Activated T-helper 17 cell treated with anti-CD3 and anti-CD28 coated beads, Interleukin-2, amount 50 U/mL, for 72 hours (primary cell): ENCODE data around the gene PHACTR2. TPM values are rescaled to one million over a fixed set of nuclear protein-coding genes. Genes with fewer than 3 reads are reported as not detected.
"Not testable (repeated sequence)": the region's sequence is repeated elsewhere in the genome, so short reads cannot be mapped to it uniquely, and the experiment has no call there.

Source experiments
- ATAC-seq: fragments of 150-1000 bp; cut with Tn5 transposase; replicated peaks from 2 replicates; pipeline ENCODE4 v1.10.0; 2021; ENCODE audit warnings: mild to moderate bottlenecking, moderate library complexity
- H3K27ac Mint-ChIP-seq: one replicate; pipeline ENCODE4 v1.8.0; 2022; ENCODE audit warnings: mixed read lengths
- H3K27me3 Mint-ChIP-seq: one replicate; pipeline ENCODE4 v1.8.0; 2022; ENCODE audit warnings: mixed read lengths
- H3K36me3 Mint-ChIP-seq: one replicate; pipeline ENCODE4 v1.8.0; 2022; ENCODE audit warnings: low read depth, mild to moderate bottlenecking, mixed read lengths
- H3K4me1 Mint-ChIP-seq: one replicate; pipeline ENCODE4 v1.8.0; 2022; ENCODE audit warnings: mixed read lengths
- H3K4me3 Mint-ChIP-seq: one replicate; pipeline ENCODE4 v1.8.0; 2022; ENCODE audit warnings: mild to moderate bottlenecking, mixed read lengths
- H3K9me3 Mint-ChIP-seq: one replicate; pipeline ENCODE4 v1.8.0; 2022; ENCODE audit warnings: mixed read lengths
- total RNA-seq, 2 donors: library from RNA; stranded (reverse); gene quantifications; one replicate each; pipeline ENCODE4 v1.2.3, GENCODE V29; 2022

The PHACTR2 gene
- total RNA-seq, 2 donors from 2014 or later = 32.5 to 33.7 TPM

GRCh38 chr6:143732536-143732935 is 54.8 kb downstream of the PHACTR2 start:
- H3K36me3 Mint-ChIP-seq = no peaks in the 10 kb centered on the region
- peak overlapping the region; percentile 31 for H3K27ac Mint-ChIP-seq
- no peaks in the 10 kb centered on the region for H3K27me3 Mint-ChIP-seq
- ATAC-seq = peak; percentile 12
- no peaks in the 10 kb centered on the region for H3K9me3 Mint-ChIP-seq
- peak overlapping the region; percentile 39 for H3K4me3 Mint-ChIP-seq
- peaks cover 25% of the 10 kb centered on the region for H3K4me1 Mint-ChIP-seq

DNA sequence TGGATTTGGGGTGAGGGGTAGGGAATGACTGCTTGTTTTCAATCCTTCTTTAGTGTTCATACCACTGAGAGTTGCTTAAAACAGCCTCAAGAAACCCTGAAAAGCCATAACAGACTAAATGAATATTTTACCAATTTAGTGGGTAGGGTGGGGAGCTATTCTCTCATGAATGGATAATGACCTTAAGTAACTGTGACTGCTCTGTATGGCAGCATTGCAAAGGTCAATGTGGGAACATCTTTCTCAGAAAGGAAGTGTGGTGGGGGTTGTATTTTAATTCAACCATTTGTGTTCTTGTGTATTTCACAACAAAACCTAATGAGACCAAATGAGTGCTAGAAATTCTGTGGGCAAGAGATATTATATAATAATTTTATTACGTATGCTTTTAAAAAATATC is 55.7 kb downstream of the PHACTR2 start:
- ATAC-seq = no peak
- Mint-ChIP-seq H3K27ac (no peak overlapping the region), H3K27me3 (no peaks in the 10 kb centered on the region), H3K9me3 (no peaks in the 10 kb centered on the region), H3K4me1 (peaks cover 25% of the 10 kb centered on the region), H3K4me3 (no peak overlapping the region), H3K36me3 (no peaks in the 10 kb centered on the region)

DNA sequence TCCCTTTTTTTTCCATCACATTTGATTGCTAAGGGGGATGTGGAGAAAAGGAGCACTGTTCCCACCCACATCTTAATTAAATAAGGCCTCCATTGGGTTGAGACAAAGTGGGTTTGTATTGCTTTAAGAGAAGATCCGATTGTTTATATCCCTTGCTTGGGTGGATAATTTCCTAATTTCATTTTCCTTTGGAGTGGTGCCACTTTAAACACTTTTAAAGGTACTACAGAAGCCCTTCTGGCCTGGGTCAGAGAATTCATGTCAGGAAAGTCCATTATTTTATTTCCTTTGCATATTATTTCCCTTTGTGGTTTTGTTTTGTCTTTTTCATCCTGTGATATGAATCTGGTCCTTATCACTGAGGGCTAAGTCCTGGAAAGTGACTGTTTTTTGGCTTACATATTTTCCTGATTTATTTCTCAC is 56.9 kb downstream of the PHACTR2 start:
- H3K27ac Mint-ChIP-seq = no peak overlapping the region
- no peaks in the 10 kb centered on the region for H3K9me3 Mint-ChIP-seq
- no peak overlapping the region for H3K4me3 Mint-ChIP-seq
- peaks cover 29% of the 10 kb centered on the region for H3K4me1 Mint-ChIP-seq
- ATAC-seq = no peak
- H3K27me3 Mint-ChIP-seq = no peaks in the 10 kb centered on the region
- no peaks in the 10 kb centered on the region for H3K36me3 Mint-ChIP-seq

GRCh38 chr6:143738072-143738690 is 60.4 kb downstream of the PHACTR2 start:
- not testable (repeated sequence) for H3K27ac Mint-ChIP-seq, H3K9me3 Mint-ChIP-seq, ATAC-seq, H3K36me3 Mint-ChIP-seq, H3K4me3 Mint-ChIP-seq, H3K27me3 Mint-ChIP-seq
- peaks cover 13% of the 10 kb centered on the region for H3K4me1 Mint-ChIP-seq

DNA sequence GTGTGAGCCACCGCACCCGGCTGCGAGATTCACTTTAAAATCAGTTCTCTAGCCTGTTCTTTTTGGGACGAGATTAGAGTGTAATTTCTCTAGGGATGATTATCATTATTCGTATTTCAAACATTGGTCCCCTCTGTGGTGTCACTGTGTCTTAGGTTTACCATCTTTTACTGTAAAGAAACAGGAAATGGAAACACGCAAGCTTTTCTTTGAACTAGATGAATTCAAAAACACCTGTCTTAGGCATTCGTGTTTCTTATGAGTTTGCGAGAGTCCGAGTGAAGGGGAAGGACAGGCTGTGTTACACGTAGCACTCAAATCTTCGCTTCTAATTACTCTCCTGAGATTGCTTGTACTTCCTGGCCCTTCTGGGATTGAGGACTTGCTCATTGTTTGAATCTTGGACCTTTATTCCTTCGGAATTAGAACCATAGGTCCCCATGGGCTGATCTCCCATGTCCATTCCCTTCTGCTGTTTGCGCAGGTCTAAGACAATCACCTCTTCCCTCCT is 61.6 kb downstream of the PHACTR2 start:
- H3K9me3 Mint-ChIP-seq = no peaks in the 10 kb centered on the region
- peak overlapping the region; percentile 82 for H3K27ac Mint-ChIP-seq
- H3K27me3 Mint-ChIP-seq = no peaks in the 10 kb centered on the region
- H3K4me3 Mint-ChIP-seq = peak overlapping the region; percentile 55
- no peaks in the 10 kb centered on the region for H3K36me3 Mint-ChIP-seq
- H3K4me1 Mint-ChIP-seq = peaks cover 7% of the 10 kb centered on the region
- ATAC-seq = peak; percentile 47

- no peak overlapping the region for H3K27ac Mint-ChIP-seq
These were observed 62.4 kb downstream of the PHACTR2 start for GRCh38 chr6:143740213-143740612.

DNA sequence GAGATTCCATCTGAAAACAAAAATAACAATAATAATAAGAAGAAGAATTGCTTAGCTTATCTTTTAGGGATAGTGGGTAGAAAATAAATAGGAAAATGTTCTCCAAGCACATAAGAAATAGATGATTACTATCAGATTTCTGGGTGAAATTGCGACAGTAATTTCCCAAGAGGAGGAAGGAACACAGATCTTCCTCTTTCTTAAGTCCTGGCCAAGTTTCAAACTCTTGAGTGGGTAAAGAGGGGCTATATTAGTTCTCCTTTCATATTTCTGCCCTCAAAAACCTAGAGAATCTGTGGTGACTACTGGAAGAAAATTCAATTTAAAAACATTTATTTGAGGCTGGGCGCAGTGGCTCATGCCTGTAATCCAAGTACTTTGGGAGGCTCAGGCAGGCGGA is 63.7 kb downstream of the PHACTR2 start:
- Mint-ChIP-seq H3K27me3 (no peaks in the 10 kb centered on the region), H3K9me3 (no peaks in the 10 kb centered on the region), H3K36me3 (no peaks in the 10 kb centered on the region), H3K4me1 (peaks cover 15% of the 10 kb centered on the region), H3K4me3 (no peak overlapping the region), H3K27ac (no peak overlapping the region)
- ATAC-seq = no peak

More at GRCh38 chr6:143740213-143740612, 62.4 kb downstream of the PHACTR2 start:
- ATAC-seq = no peak
- no peaks in the 10 kb centered on the region for H3K27me3 Mint-ChIP-seq
- no peaks in the 10 kb centered on the region for H3K36me3 Mint-ChIP-seq
- H3K9me3 Mint-ChIP-seq = no peaks in the 10 kb centered on the region
- H3K4me3 Mint-ChIP-seq = peak overlapping the region; percentile 55
- H3K4me1 Mint-ChIP-seq = peaks cover 10% of the 10 kb centered on the region

DNA sequence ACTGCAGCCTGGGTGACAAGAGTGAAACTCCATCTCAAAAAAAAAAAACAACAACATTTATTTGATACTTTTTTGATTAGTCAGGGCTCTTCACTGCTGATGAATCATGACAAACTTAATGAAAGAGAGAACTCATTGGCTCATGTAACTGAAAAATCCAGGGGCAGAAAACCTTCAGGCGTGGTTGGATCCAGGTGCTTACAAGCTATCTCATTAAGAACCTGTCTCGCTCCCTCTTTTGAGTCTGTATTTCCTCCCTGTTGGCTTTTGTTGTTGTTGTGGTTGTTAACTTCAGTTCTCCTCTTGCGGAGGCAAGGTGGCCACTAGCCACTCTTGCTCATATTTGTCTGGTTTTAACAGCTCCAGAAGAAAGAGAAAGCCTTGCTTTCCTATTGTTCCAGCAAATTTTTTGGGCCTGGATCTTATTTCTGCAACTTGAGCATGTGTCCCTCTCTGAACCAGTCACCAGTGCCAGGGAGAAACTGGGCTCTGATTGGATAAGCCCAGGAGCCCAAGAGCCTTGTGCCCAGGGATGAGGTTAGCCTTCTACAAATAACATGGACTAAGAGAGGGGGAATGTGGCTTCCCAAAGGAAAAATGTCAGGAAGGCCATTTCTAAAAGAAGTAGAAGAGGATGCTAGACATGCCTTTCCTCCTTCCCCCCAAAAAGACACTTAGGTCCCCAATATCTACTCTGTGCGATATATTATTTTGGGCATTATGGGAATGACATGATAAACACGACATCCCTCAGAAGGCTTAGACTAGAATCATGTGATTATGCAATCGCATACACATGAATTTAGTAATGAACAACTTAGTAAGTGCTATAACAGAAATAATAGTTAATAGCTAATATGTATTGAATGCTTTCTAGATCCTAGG is 64.5 kb downstream of the PHACTR2 start:
- no peak overlapping the region for H3K27ac Mint-ChIP-seq
- no peak for ATAC-seq
- H3K27me3 Mint-ChIP-seq = no peaks in the 10 kb centered on the region
- peaks cover 15% of the 10 kb centered on the region for H3K4me1 Mint-ChIP-seq
- no peaks in the 10 kb centered on the region for H3K9me3 Mint-ChIP-seq
- H3K4me3 Mint-ChIP-seq = no peak overlapping the region
- no peaks in the 10 kb centered on the region for H3K36me3 Mint-ChIP-seq

DNA sequence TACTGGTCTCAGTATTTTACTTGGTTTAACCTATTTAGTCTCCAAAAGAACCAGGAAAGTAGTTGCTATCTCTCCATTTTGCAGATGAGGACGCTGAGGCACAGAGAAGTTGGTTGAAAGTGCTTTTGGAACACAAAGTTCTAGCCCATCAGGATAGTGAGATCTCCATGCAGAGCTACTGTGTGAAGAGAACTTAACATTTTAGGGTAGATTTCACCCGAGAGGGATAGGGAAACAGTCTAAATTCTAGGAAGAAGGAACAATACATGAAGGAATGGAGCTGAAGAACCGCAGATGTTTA is 65.1 kb downstream of the PHACTR2 start:
- Mint-ChIP-seq H3K27ac (no peak overlapping the region), H3K9me3 (no peaks in the 10 kb centered on the region), H3K36me3 (no peaks in the 10 kb centered on the region), H3K4me1 (peaks cover 15% of the 10 kb centered on the region), H3K4me3 (no peak overlapping the region), H3K27me3 (no peaks in the 10 kb centered on the region)
- ATAC-seq = no peak

GRCh38 chr6:143743301-143744166 is 65.8 kb downstream of the PHACTR2 start:
- Mint-ChIP-seq H3K4me3 (no peak overlapping the region), H3K36me3 (no peaks in the 10 kb centered on the region), H3K27me3 (no peaks in the 10 kb centered on the region), H3K4me1 (peaks cover 15% of the 10 kb centered on the region), H3K9me3 (no peaks in the 10 kb centered on the region), H3K27ac (peak overlapping the region; percentile 13)
- ATAC-seq = no peak

- peak overlapping the region; percentile 23 for H3K27ac Mint-ChIP-seq
- no peaks in the 10 kb centered on the region for H3K27me3 Mint-ChIP-seq
- ATAC-seq = no peak
- no peak overlapping the region for H3K4me3 Mint-ChIP-seq
- no peaks in the 10 kb centered on the region for H3K9me3 Mint-ChIP-seq
- H3K4me1 Mint-ChIP-seq = peaks cover 11% of the 10 kb centered on the region
- H3K36me3 Mint-ChIP-seq = peaks cover 5% of the 10 kb centered on the region
These were observed 66.9 kb downstream of the PHACTR2 start for GRCh38 chr6:143744551-143745165.

DNA sequence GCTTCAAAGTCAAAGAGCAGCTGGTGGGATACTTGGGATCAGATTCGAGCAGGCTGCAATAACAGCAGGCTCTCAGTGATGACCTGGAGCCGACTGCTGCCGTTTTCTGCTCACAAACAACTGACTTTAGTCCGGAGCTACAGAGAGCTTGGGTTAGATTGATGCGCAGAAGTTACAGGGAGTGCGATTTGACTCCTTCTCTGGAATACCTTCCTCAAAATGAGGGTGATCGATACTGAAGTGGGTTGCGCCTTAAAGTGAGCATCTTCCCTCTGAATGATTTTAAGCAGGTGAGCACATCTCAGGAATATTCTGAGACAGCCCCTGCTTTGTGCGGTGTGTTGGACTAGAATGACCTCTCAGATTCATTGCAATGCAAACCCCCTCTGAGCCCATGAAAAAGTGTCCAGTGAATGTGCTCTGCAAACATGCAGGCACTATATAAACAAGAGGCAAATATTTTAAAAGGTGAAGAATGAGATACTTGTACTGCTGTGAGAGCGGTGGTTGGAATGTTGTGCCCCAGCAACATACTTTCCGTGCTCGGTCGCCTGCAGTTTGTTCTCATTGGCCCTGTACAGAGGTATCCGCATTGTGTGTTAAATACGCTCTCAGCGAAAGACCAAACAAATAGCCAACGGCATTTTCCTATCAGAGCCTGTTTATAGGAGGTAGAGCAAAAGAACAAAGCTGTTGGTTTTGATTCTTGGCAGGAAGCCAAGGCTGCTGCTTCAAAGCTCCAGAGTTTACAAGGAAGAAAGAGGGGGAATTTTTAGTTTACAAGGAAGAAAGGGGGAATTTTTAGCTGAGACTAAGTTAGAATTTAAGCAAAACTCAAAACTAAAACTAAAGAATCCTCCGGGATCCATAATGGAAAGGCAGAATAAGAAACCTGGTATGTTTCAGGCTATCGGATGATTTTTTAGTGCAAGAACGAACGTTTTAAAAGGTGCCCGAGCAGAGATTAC is 67.7 kb downstream of the PHACTR2 start:
- H3K4me3 Mint-ChIP-seq = no peak overlapping the region
- no peaks in the 10 kb centered on the region for H3K27me3 Mint-ChIP-seq
- peaks cover 5% of the 10 kb centered on the region for H3K36me3 Mint-ChIP-seq
- H3K27ac Mint-ChIP-seq = peak overlapping the region; percentile 23
- H3K9me3 Mint-ChIP-seq = no peaks in the 10 kb centered on the region
- H3K4me1 Mint-ChIP-seq = peaks cover 10% of the 10 kb centered on the region
- ATAC-seq = no peak
